Ecto neural progenitor cell (in vitro differentiated cells): ENCODE measurements around the gene PGRMC2.

Experiments
- DNase-seq: peaks from one replicate; pipeline ENCODE4 v3.0.0-alpha.2; 2018; ENCODE audit warnings: low spot score

The PGRMC2 gene

DNA sequence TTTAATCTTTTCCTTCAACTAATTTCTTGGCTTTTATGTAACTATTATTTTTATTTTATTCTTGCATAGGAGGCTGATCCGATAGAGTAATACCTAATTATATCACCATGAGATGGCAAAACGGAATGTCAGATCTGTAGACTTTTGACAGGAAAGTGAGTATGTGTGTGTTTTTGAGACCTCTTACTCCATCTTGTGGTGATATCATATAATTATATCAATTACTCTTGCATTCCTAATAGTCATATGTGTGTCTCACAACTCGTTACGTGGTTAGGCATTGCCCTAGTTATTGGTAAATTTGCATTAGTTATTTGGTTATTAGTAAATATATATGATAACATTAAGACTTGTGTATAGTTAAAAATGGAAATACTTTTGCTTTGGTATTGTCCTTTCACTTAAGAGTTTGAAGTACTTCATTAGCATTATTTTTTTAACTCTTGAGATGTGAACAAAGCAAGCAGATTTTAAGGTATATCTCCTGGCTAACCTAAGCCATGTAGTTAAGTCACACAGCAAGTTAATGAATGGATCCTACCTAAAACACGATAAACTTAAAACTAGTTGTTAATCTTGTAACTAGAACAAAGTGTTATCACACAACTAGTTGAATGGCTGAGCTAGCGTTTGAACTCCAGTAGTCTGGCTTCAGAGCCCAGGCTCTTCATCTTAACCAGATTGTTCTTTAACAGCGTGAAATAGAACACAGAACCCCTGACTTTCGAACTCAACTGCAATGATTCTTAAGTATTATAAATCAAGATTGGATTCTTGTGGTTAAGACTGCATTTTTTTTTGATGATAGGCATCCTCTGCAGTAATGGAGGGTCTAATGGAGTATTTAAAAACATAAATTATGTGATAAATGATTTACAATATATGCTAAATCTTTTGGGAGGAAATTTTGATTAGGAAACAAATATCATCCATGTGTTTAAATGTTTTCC, 67.1 kb downstream of the PGRMC2 start:
- DNase-seq: no peak
